ENCODE data around the gene BEST3.

The BEST3 gene

DNA sequence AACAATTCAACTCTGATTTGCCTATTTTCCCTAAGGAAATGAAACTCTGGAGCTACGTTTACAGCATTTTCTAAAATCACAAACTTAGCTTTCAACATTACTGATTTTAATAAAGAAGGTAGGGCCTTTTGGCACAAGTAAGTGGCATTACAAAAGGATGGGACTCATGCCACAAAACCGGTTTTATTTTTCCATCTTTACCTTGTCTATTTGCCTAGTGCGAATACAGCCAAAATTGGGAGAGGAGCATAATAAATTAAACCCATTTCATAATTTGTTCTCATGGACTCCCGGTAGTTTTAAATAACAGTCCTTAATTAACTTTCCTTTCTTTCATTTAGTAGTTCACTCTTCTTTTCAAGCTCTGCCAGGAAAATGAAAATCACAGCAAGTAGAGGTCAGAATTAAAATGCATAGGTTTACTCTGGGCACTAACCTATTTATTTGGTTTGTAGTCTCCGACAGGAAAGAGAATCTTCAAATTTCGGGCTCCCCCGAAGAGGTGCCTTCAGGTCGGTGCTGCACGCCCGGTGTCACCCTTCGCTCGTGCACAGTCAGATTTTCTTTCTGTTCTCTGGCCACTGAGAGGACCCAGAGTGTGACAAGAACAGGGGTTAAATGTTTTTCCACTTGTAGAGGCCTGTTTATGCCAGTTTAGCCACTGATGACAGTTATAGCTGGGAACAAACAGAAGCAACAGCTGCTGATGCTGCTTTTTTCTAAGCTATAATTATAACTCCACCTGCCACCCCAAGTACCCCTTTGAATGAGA is at the start of gene BEST3:
Gene BEST3, minus strand, starts transcription at position 535 of the 772 bp plus-strand sequence. CDS start 1,505 bp downstream, outside the sequence.
- no peak for DNase-seq (ENCODE audit: low read depth)

DNA sequence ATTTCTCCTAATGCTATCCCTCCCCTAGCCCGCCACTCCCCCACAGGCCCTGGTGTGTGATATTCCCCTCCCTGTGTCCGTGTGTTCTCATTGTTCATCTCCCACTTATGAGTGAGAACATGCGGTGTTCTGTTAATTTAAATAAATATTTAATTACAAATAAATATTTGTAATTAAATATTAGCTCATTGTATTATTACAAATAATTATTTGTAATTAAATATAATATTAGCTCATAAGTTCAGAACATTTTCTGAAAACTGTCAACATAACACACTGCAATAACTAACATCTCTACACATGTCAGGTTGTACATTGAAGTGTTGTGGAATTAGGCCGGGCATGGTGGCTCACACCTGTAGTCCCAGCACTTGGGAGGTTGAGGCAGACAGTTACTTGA is 45.0 kb upstream of the BEST3 start:
- no peak for DNase-seq (ENCODE audit: low read depth)

DNA sequence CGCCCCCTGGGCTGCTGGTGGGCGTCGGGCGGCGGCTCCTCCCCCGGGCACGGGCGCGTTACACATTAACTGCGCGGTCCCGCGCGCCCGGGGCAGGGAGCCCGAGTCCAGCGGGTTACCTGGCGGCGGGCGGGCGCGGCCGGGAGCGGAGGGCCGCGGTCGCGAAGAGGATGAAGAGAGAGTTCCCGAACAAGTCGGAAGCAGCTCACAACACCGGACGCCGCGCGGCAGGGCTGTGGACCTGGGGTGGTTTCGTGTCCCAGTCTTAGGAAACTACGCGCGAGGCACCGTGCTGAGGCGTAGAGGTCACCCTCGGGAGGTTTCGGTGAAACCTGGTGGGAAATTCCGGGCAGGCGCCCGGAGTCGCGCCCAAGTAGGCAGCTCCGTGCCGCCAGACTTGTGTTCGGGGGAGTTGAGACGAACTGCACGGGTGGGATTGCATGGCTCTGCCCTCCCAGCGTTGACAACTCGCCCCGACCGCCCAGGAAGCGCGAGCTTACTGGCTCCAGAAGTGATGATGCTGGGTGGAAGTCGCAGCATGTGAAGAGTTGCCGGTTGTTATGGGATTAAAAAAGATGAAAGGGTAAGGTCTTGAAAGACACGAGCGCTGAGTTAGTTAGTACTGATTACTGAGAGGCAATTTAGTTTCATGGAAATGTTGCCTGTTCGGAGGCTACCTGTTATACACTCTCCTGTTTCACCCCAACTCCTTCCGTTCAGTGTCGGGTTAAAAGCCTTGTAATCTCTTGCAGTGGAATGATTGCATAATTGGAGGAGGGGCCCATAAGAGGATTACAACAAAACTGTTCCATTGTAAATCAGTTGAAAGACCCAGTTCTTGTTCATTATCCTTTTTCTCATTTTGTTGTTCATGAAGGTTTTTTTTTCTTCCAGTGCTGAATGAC is 40.4 kb upstream of the BEST3 start:
- peak; percentile 32 for DNase-seq (ENCODE audit: low read depth)

DNA sequence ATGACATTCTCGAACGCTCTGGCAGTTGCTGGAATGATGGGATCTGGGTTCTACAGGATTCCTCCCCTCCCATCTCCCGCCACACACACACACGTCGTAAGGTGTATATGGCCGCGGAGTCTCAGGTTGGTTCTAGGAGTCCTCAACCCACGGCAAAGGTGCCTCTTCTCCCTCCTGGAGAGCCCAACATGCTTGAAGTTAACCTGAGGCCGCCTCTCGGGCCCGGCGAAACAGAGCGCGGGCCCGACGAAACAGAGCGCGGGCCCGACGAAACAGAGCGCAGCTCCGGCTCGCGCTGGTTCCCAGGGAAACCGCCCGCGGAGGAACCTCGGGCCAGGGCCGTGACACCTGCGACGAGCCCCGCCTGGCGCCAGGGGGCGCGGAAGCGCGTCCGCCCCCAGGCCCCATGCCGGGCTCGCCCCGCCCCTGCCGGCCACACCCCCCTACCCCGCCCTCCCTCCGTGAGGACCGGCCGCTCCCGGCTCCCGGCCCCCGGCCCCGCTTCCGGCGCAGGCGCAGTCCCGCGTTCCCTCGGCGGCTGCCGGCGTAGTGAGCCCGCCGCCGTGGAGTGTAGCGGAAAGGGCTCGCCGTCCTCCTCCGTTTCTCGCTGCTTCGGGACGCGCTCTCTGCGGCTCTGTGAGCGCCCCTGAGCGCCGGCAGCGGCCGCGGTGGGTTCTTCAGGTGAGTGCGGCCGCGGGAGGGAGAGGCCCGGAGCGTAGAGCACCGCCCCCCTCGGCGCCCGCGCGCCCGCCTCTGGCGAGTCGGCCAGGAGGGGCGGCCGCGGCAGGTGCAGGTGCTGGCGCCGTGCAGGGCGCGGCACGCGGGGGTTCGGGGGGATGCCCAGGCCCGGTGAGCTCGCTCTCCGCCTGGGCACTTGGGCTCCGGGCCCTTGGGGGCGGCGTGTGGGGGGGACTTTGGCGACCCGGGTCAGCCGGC is 39.5 kb upstream of the BEST3 start, which contains the start of gene RAB3IP:
Gene RAB3IP, plus strand, starts transcription at position 510 of the 936 bp plus-strand sequence. CDS start 16,549 bp downstream, outside the sequence.
- peak; percentile 91 for DNase-seq (ENCODE audit: low read depth)

DNA sequence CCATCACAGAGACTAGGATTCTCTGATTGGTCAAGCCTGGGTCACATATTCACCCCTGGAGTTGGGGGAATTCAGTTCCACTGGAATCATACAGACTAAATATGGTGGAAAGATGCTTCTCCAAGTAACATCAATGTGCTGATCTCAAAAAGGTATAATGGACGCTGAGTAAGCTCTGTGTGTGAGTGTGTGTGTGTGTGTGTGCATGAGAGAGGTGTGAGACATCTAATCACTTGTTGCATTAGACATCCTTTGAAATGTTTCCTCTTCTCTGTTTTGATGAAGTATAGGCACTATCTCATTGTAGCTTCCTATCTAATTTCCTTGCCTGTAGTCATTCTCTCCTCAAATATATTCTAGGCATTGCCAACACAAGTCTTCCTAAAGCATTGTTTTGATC is 34.5 kb upstream of the BEST3 start:
- no peak for DNase-seq (ENCODE audit: low read depth)

DNA sequence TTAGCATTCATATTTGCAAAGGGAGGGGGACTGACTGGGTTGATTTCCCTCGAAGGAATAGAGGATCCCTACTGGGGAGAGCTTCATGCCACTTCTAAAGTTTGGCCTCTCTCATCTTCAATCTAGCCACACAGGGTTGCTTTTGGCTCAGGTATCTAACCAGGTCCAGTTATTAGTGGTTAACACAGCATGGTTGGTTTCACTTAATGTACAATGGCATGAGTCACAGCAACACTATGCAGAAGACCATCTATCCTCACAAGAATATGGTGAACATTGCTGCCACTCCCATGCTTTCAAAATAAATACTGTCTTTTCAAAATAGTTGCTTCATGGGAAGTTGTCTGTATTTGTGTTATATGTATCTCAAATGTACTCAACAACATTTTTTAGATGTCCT is 33.0 kb upstream of the BEST3 start:
- DNase-seq (ENCODE audit: low read depth), result no peak

DNA sequence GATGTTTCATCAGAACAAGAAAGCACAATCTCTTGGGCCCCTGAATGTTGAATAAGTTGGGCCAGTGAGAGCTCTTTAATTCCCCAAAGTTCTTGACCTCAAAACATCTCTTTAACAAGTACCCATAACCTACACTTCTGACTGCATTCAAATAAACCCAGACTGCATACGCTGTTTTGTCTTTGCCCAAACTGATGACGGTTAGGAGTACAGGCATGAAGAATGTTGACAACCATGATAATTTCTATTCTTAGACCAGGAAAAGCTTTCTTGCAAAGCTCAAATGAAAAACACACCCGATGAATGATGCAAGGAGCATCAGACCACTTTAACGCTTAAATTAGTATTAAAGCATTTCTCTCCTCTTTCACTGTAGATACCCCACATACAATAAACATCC is 27.8 kb upstream of the BEST3 start:
- DNase-seq (ENCODE audit: low read depth), result no peak

DNA sequence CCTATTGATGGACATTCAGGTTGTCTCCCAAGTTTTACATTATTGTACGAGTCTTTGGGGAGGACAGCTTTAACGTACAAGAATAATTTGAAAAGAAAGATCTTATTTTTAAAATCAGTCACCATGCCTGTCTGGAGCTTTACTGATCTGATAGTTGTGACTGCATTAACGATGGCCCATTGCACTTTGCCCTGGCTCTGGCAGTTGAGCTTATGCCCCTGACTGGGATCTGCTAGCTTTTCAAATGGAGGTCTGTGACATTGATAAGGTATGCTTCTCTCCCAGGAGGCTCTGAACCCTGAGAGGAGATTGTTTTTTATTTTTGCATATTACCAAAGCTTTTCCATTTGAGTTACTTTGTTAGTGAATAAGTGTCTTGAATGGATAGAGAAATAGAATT is 21.6 kb upstream of the BEST3 start:
- no peak for DNase-seq (ENCODE audit: low read depth)

DNA sequence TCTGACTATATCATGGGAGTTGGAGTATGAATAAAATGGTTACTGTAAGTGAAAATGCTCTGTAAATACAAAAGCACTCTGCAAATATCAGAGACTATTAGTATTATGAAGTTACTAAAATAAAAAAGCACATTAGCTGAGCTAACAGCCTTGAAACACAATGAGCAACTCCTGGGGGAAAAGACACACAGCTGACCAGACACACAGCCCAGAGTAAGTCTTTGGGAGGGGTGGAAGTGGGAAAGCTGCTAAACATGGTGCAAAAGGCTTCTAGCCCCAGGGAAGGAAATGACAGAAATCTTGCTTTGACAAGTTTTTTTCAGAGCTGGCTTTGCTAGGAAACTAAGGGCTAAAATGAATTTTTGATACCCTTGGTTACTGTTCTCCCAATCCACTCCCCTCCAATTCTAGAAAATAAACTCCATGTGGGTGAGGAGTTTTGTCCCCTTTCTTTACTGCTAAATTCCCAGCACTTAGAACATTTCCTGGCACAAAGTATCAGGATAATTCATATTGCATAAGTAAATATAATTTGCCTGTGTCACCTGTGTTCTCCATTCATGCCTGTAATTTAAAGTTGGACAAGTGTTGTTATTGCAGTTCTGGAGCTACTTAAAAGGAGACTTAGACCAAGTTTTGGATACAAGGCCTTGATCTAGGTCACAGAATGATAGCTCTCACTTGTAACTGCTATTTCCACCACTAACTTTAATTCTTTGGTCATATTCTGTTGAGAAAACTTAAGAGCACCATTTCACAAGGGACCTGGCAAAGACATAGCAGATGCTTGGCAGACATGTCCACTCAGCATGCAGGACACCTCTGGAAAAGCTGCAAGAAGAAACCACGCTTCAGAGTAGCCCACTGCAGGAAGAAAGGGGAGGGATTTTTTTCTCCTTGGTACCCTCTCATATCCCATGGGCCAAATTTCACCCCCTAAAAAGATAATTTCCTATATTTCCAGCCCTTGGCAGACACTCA is 20.5 kb upstream of the BEST3 start:
- no peak for DNase-seq (ENCODE audit: low read depth)

DNA sequence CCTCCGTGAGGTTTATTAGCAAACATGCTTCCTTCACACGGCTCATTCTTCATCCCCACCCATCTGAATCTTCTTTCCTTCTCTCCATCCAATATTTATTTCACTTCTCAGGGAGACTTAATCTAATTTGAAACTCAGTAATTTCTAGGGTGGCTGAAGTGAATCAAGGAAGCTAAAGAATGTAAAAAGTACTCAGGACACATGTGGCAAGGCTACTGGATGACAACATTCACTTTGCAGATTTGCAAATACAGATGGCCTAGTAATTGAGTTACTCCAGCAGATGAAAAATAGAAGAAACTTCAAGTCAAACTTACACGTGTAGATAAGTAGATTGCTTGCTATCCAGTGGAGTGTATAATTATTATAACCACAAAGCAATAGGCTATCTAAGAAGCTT is 15.4 kb upstream of the BEST3 start:
- no peak for DNase-seq (ENCODE audit: low read depth)

DNA sequence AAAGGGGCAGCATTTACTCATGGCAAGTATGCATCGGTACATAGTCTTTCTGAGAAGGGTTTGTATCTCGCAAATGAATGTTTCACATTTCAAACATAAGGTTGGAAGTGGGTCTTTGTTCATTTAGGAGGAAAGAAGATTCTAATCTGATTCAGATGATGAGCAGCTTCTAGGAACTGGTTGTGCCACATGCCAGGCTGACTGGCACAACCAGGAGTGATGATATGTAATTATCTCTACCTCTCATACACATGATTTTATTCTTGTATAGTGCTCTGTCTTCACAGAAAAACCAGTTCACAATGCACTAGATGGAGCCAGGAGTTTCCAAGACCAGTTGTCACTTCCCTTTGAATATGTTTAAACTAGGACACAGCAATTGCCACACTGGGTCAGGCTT is 13.7 kb upstream of the BEST3 start:
- no peak for DNase-seq (ENCODE audit: low read depth)

DNA sequence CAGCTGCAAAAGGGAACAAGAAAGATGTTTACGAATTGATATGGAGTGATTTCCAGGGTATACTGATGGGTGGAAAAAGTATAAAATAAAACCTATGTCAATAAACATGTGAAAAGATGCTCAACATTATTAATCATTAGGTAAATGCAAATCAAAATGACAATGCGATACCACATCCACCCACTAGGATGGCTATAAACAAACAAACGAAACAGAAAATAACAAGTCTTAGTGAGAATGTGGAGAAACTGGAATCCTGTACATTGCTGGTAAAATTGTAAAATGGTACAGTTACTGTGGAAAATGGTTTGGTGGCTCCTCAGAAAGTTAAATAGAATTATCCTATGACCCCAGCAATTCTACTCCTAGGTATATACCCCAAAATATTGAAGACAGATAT is 9.5 kb upstream of the BEST3 start:
- no peak for DNase-seq (ENCODE audit: low read depth)

DNA sequence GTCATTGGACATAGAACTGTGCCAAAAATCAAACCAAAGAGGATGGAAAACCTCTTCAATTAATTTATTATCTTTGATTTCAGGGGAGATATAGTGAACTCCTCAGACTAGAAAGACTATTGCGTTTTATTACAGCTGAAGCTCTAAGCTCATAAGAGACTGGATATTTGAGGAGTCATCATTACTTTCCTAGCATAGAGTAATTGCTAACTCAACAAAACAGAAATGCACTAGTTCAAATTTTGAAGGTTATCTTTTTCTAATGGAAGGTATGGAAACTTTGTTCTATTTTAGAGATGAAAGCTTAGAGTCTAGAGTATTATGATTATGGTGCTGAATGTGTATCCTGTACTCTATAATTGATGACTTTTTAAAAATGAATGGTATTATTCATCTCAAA is 5.3 kb upstream of the BEST3 start:
- DNase-seq (ENCODE audit: low read depth), result no peak

DNA sequence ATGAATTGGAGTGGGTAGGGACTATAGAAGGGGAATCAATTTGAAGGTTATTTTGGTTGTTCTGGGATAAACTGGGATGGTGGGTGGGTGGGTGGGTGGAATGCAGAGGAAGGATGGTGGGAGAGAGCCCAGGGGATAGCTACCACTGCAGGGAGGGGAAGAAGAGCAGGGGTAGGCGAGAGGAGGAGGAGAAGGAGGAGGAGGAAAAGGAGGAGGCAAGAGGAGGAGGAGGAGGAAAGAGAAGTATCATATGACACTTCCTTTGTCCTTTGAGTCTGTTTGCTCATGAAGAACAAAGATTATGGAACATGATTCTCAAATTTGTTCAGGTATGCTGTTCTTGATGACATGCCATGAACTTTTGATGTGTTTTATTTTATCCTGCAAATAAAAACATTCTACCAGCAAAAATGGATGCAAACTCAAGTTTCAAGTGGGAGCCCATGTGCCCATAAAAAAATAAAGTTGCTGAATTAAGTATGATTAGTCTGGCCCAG is 4.1 kb upstream of the BEST3 start:
- no peak for DNase-seq (ENCODE audit: low read depth)

DNA sequence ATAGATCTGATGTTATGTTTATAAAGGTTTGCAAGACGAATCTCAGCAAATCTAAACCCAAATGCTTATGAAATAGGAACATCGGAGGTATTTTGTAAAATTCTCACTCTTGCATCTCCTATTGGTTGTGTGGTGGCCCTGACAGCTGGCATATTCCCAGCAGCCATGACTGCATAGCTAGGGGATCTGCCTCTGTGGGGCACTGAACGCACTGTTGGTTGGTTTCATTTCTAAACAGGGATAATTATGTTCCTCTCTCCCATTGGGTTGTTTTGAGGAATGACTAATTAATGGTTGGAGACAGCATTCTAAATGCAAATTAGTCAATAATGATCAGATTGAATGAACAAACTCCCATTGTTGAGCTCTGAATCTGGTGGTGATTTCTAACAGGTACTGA is 2.7 kb upstream of the BEST3 start:
- DNase-seq (ENCODE audit: low read depth), result no peak

DNA sequence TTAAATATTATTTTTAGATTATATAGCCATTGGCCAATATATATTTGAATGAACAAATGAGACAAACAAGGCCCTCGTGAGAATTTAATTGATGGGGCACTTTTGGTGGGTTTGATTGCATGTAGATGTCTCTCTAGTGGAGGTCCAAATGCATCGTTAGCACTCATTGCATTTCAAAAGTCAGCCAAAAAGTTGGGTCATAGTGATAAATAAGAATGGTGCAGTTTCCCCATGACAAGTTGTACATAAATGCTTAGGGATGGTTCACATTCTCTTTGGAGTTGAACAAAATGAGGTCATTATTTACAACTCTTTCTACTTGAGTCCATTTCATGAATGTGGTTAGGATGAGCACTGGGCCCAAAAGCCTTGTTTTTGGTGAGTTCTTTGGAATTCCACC is 1.0 kb downstream of the BEST3 start:
- no peak for DNase-seq (ENCODE audit: low read depth)

DNA sequence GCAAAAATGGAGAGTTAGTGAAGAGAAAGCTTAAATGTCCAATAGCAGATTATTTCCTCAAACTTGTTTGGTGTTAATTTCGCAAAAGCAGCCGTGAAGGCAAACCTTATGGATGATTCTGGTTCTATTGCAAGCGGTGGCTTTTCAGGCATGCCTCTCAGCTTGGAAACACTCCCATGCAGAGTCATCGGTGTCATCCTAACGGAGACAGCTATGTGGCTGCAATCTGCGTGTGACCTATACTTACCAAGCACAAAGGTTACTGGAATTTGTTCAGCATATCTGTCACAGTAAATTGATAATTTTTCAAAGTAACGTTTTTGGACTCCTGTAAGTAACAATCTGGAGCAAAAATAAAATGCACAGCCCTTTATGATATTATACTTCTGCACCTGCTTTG is 5.0 kb downstream of the BEST3 start:
- no peak for DNase-seq (ENCODE audit: low read depth)

DNA sequence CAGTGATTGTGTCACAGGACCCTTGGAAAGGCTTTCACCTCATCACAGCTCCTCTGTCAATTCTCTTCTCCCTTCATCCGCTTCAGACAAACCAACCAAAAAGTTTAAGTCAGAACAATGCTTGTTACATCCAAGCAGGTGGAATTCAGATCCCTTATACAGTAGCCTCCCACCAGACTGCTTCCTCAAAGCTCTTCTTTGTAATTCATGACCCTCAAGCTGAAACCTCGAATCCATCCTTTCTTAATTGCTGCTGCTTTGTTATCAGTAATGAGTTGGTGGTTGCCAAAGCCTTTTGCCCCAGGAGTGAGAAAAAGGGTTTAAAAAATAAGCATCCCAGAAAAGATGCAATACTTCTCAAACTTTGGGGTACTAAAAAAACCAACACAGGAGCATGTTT is 9.5 kb downstream of the BEST3 start:
- no peak for DNase-seq (ENCODE audit: low read depth)

DNA sequence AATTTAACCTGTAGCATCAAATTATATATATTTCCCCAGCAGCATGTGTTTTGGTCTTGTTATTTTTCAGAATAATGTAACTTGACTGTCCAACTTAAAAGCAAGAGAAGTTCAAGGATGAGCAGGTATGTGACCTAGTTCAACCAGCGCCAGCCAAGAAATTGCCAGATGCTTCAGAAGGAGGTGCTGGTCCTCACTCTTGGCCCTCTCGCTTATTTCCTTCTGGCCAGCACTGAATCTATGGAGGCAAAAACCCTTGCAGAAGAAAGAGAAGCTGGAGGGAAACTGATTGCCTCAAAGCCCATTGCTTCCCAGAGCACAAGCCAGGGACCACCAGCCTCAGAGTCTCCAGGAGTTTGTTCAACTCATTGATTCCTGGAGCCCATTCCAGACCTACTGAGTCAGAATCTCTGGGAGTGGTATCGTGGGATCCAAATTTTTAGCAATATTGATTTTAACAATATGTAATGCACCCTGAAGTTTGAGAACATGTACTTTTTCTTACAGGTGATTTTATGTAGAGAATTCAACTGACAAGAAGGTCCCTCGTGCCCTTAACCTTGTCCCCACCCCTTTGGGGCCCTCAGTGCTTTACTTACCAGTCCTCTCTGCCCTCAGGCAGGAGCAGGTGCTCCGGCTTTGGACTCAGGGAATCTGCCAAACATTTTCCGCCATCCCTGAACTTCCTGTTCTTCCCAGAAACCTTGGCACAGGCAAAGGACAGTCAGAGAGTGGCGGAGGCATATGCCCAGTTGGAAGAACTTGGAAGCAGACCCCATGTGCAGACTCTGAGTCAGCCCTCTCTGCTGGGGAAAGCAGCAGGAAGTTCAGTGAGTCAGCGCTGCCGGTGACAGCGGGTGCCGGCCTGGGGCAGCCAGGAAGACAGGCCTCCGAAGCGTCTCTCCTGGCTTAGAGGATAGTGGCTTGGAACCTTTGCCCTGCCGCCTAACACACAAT is 10.4 kb downstream of the BEST3 start:
- DNase-seq (ENCODE audit: low read depth), result peak; percentile 24
